ENCODE data around the gene CREB5. TPM values are rescaled to one million over a fixed set of nuclear protein-coding genes. Genes with fewer than 3 reads are reported as not detected.
"Not testable (repeated sequence)": the region's sequence is repeated elsewhere in the genome, so short reads cannot be mapped to it uniquely, and the experiment has no call there.

CREB5 gene
- polyA plus RNA-seq, 3 donors: 1.3 to 33.2 (median 26.7) TPM

DNA sequence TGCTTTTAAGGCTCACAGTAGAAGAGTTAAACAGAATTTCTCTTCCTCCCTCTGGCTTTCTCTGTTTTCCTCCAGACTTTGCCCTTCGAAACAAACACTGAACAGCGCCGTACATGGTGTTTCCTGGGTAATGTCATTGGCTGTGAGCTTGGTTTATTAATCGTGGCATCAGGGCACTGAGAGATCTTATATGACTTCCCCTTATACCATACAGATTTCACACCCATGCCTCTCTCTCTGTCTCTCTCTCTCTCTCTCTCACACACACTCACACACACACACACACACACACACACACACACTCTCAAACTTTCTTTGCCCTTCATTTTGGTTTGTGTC lies 195.5 kb downstream of the CREB5 start:
- whole genome bisulfite sequencing, 3 donors: 30 to 68% (median 30%) methylated on average over 4 of the region's 4 CpGs
- no peak overlapping the region for H3K27ac ChIP-seq (ENCODE audit: low read depth, low read length)

DNA sequence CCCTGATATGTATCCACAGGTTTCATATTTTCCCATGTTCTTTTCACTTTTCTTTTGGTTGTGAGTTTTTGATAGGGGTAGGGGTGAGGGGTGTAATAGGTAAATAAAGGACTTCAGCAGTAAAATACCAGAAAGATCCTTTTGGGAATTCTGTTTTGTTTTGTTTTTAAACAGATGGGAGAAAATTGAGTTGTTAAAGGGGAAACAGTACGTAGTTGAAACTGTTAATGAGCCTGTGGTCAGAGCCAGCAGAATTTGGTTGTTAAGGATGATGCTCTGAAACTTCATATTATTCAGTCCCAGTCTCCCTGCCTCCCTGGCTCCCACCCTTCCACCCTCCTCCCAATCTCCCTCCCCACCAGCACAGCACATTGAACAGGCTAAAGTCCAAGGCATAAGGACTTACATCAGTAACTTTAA lies 195.9 kb downstream of the CREB5 start:
- WGBS, 3 donors: 56 to 95% (median 62%) methylated on average over 1 of the region's 1 CpG
- no peak overlapping the region for H3K27ac ChIP-seq (ENCODE audit: low read depth, low read length)

DNA sequence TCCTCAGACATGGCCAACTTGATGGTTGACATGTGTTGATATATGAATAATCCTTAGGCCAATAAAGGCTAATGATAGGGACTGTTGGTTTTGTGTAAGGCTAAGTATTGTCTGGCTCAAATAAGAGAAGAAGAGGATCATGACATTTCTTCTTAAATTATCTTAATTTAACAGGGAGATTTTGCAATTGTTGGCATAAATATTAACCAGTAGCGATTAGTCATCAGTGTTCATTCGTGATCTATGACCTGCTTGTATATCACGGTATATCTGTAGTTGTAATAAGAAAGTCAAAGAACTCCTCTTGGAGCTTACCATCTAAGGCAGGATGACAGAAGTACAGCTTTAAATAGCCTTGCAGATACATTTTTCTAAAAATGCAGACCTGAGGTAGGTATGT lies 196.4 kb downstream of the CREB5 start:
- 54 to 71% (median 58%) methylated on average over 3 of the region's 3 CpGs for WGBS, 3 donors
- no peak overlapping the region for H3K27ac ChIP-seq (ENCODE audit: low read depth, low read length)

DNA sequence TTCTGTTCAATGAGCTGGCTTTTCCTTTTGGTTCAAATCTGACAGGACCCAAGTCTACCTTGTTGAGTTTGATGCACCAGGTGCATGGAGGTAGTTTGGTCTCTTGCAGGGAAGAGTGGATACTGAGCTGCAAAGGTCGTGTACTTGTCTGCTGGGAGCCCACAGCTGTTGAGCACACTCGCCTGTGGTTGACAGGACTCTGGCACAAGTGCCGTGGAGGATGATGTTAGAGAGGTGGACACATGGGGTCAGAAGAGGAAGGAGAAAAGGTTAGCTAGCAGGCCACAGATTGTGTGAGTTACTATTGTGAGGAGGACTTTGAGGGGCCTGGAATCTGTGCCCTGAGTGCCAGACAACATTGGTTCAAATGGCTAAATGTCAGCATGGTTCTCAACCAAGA lies 197.3 kb downstream of the CREB5 start:
- WGBS, 3 donors: 58 to 67% (median 62%) methylated on average over 3 of the region's 3 CpGs
- no peak overlapping the region for H3K27ac ChIP-seq (ENCODE audit: low read depth, low read length)

DNA sequence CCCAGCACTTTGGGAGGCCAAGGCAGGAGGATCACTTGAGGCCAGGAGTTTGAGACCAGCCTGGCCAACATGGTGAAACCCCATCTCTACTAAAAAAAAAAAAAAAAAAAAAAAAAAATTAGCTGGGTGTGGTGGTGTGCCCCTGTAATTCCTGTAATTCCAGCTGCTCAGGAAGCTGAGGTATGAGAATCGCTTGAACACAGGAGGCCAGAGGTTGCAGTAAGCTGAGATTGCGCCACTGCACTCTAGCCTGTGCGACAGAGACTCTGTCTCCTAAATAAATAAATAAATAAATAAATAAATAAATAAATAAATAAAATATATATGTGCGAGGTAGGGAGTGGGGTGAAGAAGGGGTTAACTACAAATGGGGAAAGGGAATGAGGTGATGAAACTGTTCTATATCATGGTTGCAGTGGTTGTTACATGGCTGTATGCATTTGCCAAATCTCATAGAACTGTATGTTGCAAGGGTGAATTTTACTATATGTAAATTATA lies 199.1 kb downstream of the CREB5 start:
- 86 to 89% (median 88%) methylated on average over 4 of the region's 4 CpGs for whole genome bisulfite sequencing, 3 donors

DNA sequence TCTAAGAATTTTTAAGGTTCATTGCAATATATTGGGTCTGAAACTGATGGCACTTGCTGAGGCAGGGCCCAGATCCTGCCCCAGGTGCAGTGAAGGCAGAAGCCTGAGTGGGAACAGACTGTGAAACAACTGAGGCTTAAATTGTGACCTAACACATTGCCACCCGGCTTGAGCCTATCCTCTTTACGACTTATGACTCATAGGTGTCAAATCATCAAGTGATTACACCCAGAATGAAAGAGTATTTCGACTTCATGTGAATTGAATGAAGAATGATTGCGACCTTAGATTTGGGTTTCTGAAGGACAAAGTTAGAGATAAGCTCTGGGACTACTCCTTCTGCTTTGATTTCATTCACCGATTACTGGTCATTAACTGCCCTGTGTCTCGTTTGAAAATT lies 200.9 kb downstream of the CREB5 start:
- H3K27ac ChIP-seq (ENCODE audit: low read depth, low read length): no peak overlapping the region
- 62 to 88% (median 84%) methylated on average over 6 of the region's 6 CpGs for WGBS, 3 donors

More for the DNA sequence above, 199.1 kb downstream of the CREB5 start:
- H3K27ac ChIP-seq (ENCODE audit: low read depth, low read length): not testable (repeated sequence)

DNA sequence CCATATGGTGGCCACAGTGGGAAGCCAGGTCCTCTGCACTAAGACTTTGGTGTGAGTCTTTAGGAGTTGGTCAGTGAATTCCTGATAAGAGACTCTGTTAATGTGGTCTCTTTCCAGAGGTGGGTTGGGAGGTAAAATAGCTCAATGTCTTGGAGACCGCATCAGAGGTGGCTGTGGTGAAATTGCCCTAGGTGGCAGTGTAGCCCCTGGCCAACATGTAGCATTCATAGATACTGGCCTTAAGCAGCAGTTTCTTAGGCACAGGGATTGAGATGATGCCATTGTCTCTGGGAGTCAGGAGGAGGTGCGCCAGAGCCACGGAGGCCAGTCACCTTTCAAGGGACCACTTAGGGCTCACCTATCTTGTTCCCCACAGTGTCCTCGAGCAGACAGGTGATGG lies 202.8 kb downstream of the CREB5 start:
- WGBS, 3 donors: 76 to 91% (median 89%) methylated on average over 4 of the region's 4 CpGs
- H3K27ac ChIP-seq (ENCODE audit: low read depth, low read length): no peak overlapping the region

DNA sequence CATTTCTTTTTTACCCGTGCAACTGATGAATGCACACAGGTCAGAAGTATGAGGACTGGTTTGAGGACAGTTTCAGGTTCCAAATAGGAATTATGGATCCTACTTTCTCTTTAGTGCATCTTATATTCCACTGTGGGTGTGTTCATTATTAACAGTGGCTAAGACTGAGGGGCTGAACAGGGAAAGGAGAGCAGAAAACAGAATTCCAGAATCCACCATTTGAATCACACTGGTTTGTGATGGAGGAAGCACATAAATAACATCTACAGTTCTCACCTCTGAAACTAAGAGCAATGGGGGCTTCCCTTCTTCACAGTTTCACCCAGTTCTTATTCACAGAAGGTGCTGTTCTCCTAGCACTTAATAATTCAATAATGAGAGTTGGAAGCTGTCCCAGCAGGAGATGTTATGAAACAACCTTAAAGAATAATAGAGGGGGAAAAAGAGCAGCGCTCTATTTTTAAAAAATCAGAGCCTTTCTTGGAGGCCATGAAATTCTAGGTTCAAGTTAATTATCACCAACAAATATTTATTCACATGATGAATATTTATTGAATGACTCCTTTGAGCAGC lies 205.1 kb downstream of the CREB5 start:
- 83 to 91% (median 86%) methylated on average over 2 of the region's 2 CpGs for WGBS, 3 donors
- H3K27ac ChIP-seq (ENCODE audit: low read depth, low read length): no peak overlapping the region

DNA sequence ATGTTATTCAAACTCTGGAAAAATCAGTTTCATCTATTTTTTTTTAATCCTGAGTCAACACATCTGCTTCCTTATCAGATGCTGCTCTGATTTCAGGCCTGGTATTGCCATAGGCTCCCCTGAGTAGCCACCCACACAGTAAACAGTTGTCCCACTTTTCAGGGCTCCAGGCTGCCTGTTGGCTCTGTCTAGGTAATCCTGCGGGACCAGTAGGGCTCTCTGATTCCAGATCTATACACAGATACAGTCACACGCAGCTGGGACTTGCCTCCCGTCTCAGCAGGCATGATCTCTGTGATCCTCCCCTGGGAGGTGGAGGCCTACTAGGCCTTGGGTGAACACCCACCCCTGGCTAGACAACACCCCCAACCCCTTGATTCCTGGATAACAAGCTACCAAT lies 206.1 kb downstream of the CREB5 start:
- no peak overlapping the region for H3K27ac ChIP-seq (ENCODE audit: low read depth, low read length)
- 73 to 86% (median 85%) methylated on average over 3 of the region's 3 CpGs for WGBS, 3 donors

DNA sequence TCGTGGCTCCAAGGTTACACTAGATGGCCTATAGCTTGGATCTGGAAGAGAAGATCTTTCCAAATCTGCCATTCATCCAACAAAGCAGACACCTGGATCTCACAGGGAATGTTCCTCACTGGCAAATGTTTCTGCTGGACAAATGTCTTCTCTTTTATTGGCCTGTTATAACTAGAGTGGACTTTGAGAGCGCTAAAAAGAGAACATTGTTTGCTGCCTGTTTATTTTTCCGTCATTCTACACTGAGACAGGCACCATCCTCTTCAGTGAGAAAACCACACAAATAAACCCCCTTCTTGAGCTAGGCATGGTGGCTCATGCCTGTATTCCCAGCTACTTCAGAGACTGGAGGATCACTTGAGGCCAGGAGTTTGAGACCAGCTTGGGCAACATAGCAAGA lies 206.9 kb downstream of the CREB5 start:
- no peak overlapping the region for H3K27ac ChIP-seq (ENCODE audit: low read depth, low read length)
- WGBS, 3 donors: 94 to 98% (median 98%) methylated on average over 3 of the region's 3 CpGs

DNA sequence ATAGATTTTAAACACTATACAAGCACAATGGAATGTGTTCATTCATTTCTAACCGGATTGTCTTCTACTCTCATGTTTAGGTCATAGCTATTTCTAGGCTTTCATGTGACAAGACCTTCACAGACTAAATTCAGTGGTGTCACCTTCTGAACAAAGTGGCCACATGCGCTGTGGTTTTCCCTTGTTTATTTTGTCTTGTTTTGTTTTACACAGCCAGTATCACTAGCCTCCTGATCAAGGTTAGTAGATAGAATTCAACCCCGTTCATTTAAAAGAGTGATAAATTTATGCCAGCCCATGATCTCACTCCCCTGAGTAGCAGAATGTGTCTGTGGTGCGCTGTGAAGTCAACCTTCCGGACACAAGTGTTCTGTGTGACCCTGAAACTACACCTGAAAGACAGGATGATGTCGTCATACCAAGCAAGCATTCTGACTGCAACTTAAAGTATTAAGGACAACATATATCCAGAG lies 209.1 kb downstream of the CREB5 start:
- WGBS, 3 donors: 44 to 86% (median 74%) methylated on average over 6 of the region's 6 CpGs
- H3K27ac ChIP-seq (ENCODE audit: low read depth, low read length): no peak overlapping the region

DNA sequence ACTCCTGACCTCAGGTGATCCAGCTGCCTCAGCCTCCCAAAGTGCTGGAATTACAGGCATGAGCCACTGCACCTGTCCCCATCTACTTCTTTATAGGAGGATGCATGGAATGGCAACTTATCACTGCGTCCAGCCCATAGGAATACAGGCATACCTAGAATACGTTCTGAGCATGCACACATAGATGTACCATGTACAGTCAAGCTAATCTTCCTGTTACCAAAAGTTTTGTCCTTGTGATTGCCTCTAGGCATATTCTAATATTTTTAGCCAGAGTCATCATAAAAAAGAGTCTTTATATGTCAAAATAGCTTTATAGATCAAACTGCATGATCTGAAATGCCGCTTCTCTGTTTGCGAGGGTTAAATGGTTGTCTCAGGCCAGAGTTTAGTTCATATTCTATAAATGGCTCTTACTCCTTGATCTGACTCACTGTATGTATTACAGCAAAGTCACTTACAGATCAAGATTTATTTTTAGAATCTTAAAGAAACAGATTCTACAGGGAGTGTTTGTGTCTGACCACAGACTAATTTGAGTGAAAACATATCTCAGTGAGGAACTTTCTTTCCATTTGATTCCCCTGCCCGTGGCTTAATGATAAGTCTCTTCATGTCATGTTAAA lies 210.9 kb downstream of the CREB5 start:
- no peak overlapping the region for H3K27ac ChIP-seq (ENCODE audit: low read depth, low read length)
- WGBS, 3 donors: 74 to 82% (median 81%) methylated on average over 5 of the region's 5 CpGs

DNA sequence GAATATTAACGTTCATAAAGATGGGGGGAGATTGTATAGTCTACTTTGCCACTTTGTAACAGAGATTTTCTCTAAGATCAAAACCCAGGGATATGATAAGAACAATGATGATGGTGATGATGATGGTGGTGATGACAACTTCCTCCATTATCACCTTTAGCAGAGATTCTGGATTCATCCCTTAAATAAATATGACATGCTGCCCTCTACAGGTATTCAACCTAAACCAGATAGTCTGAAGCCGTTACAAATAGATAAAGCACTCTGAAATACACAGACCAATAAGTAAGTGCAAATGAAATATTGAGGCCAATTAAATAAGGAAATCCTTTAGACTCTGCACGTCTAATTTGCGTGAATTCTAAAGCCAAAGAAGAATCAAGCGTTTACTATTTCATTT lies 211.5 kb downstream of the CREB5 start:
- 41 to 65% (median 53%) methylated on average over 5 of the region's 5 CpGs for WGBS, 3 donors
- H3K27ac ChIP-seq (ENCODE audit: low read depth, low read length): no peak overlapping the region

DNA sequence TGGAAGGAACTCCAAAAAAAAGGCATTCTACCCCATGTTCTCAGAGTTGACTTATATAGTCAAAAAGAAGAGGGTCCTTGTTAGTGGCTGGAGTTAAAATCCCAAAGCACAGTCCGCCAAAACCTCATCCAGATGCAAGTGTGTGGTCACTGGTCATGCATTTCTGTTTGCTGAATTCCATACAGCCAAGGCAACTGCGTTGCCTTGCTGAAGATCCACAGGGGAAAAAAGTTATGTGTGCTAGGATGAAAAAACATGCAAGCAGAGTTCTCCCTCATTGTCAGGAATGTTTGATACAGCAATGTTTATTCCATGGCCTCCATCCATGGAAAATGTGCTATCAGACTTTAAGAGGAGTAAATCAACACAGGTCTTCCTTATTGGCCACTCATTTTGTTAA lies 213.1 kb downstream of the CREB5 start:
- H3K27ac ChIP-seq (ENCODE audit: low read depth, low read length): no peak overlapping the region
- WGBS, 3 donors: 68 to 78% (median 71%) methylated on average over 2 of the region's 2 CpGs

DNA sequence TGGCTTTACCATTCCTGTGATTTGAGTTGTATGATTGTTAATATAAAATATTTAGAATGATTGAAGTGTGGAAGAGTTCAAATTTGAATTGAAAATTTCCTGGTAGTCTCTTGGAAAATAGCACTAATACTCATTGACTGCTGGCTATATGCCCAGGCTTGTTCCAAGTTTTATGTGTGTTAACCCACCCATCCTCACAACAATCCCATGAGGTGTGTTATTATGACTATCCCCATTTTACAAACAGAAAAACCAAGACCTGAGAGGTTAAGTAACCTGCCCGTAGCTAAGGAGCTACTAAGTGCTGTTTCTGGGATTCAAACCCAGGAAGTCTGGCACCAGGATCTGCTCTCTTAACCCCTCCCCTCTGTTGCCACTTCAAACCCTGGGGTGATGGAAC lies 213.9 kb downstream of the CREB5 start:
- WGBS, 3 donors: 42 to 67% (median 58%) methylated on average over 1 of the region's 1 CpG
- no peak overlapping the region for H3K27ac ChIP-seq (ENCODE audit: low read depth, low read length)

DNA sequence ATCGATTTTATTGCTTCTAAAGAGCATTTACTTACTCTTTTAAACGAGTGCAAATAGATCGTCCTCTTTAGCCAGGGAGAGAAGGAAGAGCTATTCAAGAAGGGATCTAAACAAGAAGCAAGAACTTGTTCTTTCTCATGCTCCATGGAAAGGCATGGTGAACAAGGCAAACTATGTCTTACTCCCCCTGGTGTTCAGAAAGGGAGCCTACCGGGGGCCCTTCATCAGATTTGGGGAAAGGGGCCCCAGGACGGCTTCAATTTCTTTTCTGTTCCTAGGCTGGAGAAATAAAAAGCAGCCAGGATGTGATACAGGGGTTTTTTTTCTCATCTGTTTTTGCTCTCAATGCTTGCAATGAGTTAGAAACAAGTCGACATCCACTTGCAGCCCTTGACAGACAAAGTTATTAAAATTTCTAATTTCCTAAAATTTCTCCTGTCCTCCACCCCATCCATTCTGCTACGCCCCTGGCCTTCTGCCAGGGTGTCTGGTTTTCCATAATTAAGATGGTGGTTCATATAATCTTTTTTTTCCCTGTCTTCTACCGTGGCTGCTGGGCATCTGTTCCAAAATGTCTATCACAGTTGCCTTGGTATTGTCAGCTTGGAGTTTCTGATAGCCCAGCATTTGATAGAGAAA lies 214.4 kb downstream of the CREB5 start:
- H3K27ac ChIP-seq (ENCODE audit: low read depth, low read length): no peak overlapping the region
- WGBS, 3 donors: 28 to 33% (median 28%) methylated on average over 8 of the region's 8 CpGs

DNA sequence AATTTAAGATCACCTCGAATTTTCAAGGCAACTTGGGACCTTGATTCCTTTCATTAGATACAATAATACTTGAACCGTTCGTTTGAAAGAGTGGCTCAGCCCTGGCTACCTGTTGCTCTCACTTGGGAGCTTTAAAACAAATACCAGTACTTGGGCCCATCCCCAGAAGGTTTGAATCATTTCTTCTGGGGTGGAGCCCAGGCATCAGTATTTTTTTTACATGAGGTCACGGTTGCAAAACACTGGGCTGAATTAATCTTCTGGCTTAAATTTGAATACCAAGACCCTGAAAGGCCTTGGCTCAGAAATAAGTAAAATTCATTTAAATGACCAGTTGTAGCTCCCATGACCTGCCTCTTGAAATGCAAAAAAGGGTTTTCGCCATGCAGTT lies 214.9 kb downstream of the CREB5 start:
- H3K27ac ChIP-seq (ENCODE audit: low read depth, low read length): no peak overlapping the region
- WGBS, 3 donors: 64 to 74% (median 67%) methylated on average over 5 of the region's 5 CpGs

DNA sequence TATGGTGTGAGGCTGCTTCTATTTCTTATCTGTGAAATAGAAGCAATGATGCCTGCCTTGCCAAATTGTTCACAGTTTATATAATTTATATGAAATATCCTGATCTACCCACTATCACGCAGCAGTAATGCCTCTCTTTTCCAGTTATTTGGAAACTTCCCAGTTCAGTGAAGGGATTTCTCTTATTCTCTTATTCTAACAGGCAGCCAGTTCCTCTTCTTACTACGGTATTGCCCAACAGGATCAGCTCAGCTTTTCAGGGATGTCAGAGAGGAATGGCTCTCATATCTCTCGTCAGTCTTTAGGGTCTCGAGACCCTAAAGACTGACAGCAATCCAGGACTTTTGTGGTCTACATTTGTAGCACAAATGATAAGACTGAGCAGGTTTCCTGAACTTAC lies 215.6 kb downstream of the CREB5 start:
- no peak overlapping the region for H3K27ac ChIP-seq (ENCODE audit: low read depth, low read length)
- 45 to 58% (median 46%) methylated on average over 4 of the region's 4 CpGs for WGBS, 3 donors

DNA sequence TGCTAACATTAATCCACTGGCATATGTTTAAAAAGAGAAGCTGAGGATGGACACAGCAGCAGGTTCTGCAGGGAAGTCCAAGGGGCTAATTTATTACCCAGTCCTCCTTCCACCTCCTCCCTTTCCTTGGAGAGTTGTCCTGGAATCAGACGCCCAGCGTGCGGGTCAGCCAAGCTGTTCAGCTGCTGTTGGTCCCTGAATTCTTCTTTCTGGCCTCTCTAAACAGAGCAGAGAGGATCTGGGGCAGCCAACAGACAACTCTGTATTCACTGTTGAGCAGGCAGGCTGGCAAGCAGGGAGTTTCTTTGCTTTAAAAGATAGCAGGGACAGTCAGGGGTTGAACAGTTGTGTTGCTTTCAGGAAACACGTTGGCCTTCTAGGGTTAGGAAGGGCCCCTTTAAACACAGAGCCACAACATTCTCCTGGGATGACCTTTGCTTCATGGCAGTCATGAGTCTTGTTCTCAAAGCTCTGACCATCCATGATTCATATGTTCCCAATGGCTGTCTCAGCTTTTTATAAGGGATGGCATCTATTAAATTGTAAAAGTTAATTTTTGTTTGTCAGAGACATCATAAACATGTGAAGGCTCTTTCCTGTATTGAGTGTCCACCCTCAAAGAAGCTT lies 217.0 kb downstream of the CREB5 start:
- WGBS, 3 donors: 50 to 72% (median 58%) methylated on average over 4 of the region's 4 CpGs
- no peak overlapping the region for H3K27ac ChIP-seq (ENCODE audit: low read depth, low read length)
